Uterus (tissue), 4 donors: ENCODE measurements around the gene TMEM164. TPM values are rescaled to one million over a fixed set of nuclear protein-coding genes. Genes with fewer than 3 reads are reported as not detected.

Experiments used
- DNase-seq, 2 donors: peaks; one replicate each; pipeline ENCODE4 v3.0.0-alpha.2; 2019 to 2020
- H3K27ac ChIP-seq, 2 donors: fragments of 200-600 bp; sonication (generic); 1 replicate in 1 of 2; 2 replicates in 1 of 2; pipeline ENCODE4 v1.5.1; 2016 to 2018
- H3K27me3 ChIP-seq, 2 donors: fragments of 200-600 bp; sonication (generic); one replicate each; pipeline ENCODE4 v1.5.1; 2018 to 2019; ENCODE audit warnings: control low read depth in 1 of 2
- H3K36me3 ChIP-seq, 2 donors: fragments of 200-600 bp; sonication (generic); one replicate each; pipeline ENCODE4 v1.5.1; 2019; ENCODE audit warnings: control low read depth in 1 of 2
- H3K4me1 ChIP-seq, 2 donors: fragments of 200-600 bp; sonication (generic); one replicate each; pipeline ENCODE4 v1.5.1; 2018 to 2019; ENCODE audit warnings: control low read depth in 1 of 2
- H3K4me3 ChIP-seq, 2 donors: fragments of 200-600 bp; sonication (generic); 1 replicate in 1 of 2; 2 replicates in 1 of 2; pipeline ENCODE4 v1.5.1; 2018 to 2019; ENCODE audit warnings: mild to moderate bottlenecking in 1 of 2
- H3K9me3 ChIP-seq, 2 donors: fragments of 200-600 bp; sonication (generic); one replicate each; pipeline ENCODE4 v1.5.1; 2019; ENCODE audit warnings: control low read depth in 1 of 2
- POLR2A ChIP-seq, 2 donors: fragments of 450-650 bp; IDR thresholded peaks; one replicate each; pipeline ENCODE4 v1.6.1; 2016; ENCODE audit warnings: antibody characterized with exemption in 2 of 2, mild to moderate bottlenecking in 1 of 2, moderate library complexity in 1 of 2
- intact Hi-C: fragments of 100-400 bp; cut with DNase I; formaldehyde crosslinking; loops from one replicate; pipeline ENCODE4 v1.15.1; 2023; ENCODE audit warnings: low total_unique reads
- total RNA-seq, 4 donors: library from RNA; depleted of rRNA in 3 of 4; stranded (reverse); fragments of >200 nt in 3 of 4; gene quantifications; one replicate each; pipeline versions ENCODE4 v1.1.0 to v1.2.4, GENCODE V29; 2014 to 2023
- TF ChIP-seq, protein P1 (sequence below), 4 experiments: fragments of 200-600 bp in 2 of 4; fragments of 450-650 bp in 2 of 4; sonication (generic) in 2 of 4; IDR thresholded peaks; one replicate each; pipeline ENCODE4 v1.5.1; 2016 to 2019; ENCODE audit warnings: antibody characterized with exemption in 4 of 4, mild to moderate bottlenecking in 2 of 4, moderate library complexity in 1 of 4
- donor health status: DM: yes; HTN: yes; CAD: no.

Gene TMEM164
- total RNA-seq, 4 donors from 2014 or later: 3.1 to 18.9 (median 11.5) TPM

DNA sequence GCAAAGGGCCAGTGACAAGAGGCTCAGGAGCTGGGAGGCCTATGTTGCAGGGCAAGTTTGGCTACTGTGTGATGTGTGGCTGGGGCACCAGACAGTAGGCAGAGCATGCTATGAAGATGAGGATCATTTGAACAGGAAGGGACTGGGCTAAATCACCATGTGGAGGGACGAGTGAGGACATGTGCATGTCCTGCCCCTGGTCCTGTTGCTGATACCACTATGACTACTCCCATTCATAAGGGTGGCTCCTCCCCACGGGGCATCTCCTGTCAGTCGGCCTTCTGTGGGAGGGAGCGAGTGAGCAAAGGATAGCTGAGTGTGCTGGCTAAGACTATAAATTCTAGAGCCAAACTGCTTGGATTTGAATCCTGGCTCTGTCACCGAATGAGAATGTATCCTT lies 139.2 kb downstream of the TMEM164 start:
- no peak for TF ChIP-seq POLR2A (IDR thresholded peaks at IDR 0.05)
- TF ChIP-seq, protein P1, sequence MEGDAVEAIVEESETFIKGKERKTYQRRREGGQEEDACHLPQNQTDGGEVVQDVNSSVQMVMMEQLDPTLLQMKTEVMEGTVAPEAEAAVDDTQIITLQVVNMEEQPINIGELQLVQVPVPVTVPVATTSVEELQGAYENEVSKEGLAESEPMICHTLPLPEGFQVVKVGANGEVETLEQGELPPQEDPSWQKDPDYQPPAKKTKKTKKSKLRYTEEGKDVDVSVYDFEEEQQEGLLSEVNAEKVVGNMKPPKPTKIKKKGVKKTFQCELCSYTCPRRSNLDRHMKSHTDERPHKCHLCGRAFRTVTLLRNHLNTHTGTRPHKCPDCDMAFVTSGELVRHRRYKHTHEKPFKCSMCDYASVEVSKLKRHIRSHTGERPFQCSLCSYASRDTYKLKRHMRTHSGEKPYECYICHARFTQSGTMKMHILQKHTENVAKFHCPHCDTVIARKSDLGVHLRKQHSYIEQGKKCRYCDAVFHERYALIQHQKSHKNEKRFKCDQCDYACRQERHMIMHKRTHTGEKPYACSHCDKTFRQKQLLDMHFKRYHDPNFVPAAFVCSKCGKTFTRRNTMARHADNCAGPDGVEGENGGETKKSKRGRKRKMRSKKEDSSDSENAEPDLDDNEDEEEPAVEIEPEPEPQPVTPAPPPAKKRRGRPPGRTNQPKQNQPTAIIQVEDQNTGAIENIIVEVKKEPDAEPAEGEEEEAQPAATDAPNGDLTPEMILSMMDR (IDR thresholded peaks at IDR 0.05): no peak
- H3K27me3 ChIP-seq: no peaks in the 10 kb centered on the region
- intact Hi-C loops: no loop called here
- no peaks in the 10 kb centered on the region for H3K36me3 ChIP-seq
- no peaks in the 10 kb centered on the region for H3K9me3 ChIP-seq
- H3K4me3 ChIP-seq: no peak overlapping the region
- H3K4me1 ChIP-seq: no peaks in the 10 kb centered on the region
- H3K27ac ChIP-seq: no peak overlapping the region
- DNase-seq: no peak

DNA sequence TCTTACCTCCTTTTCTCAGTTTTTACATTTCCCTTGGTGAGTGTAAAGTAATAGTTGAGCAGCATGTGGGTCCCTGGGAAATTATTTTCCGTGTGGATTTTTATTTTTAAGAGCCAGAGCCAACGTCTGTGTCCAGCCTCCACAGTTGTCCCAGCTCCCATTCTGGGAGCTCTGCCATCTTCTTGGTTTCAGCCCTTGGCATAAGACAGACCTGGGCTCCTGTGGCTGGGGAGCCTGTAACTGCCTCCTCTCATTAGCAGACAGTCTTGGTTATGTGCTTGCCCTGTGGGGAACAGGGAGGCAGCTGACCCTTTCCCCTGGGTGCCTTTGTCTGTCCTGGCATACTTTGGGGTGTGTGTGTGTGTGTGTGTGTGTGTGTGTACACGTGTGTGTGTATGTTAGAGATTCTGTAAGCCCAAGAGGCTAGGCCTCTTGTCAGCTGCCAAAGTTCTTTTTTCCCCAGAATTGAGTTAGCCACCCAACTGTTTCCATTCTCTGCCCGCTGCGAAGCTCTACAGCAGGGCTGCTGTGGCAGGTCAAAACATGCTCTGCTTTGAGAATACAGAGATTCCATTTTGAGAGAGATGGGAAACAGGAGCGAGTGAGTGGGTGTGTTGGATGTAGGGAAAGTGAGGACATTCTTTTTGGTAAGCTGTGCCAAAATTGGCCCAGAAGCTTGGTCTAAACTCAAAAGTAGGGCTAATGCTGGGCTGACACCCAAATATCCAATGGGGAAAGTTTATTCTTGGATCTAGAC lies 140.7 kb downstream of the TMEM164 start:
- H3K4me3 ChIP-seq: no peak overlapping the region
- TF ChIP-seq, protein P1 (IDR thresholded peaks at IDR 0.05): no peak
- TF ChIP-seq POLR2A (IDR thresholded peaks at IDR 0.05): no peak
- H3K9me3 ChIP-seq: no peaks in the 10 kb centered on the region
- no peaks in the 10 kb centered on the region for H3K27me3 ChIP-seq
- no peak for DNase-seq
- no peaks in the 10 kb centered on the region for H3K4me1 ChIP-seq
- intact Hi-C loops: no loop called here
- H3K27ac ChIP-seq: no peak overlapping the region
- no peaks in the 10 kb centered on the region for H3K36me3 ChIP-seq

DNA sequence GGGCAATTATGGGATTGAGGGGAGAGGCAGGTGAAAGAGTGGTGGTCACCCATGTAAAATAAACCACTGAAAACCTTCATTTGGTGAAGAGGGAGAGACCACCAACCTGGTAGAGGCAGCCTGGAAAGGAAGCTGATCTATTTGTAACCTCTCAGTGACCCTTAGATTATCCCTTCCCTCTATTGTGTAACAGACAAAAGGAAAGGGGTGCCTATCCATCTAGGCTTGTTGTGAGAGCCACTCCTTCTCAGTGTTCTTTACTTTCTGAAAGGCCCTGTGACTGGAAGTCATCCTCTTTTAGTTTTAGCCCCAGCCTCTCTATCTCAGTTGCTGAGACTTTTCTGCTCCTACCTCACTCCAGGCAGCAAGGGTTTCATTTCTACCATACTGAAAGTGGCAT lies 142.4 kb downstream of the TMEM164 start:
- no peak for DNase-seq
- intact Hi-C loops: no loop called here
- no peaks in the 10 kb centered on the region for H3K36me3 ChIP-seq
- no peak for TF ChIP-seq POLR2A (IDR thresholded peaks at IDR 0.05)
- TF ChIP-seq, protein P1 (IDR thresholded peaks at IDR 0.05): no peak
- no peak overlapping the region for H3K4me3 ChIP-seq
- no peak overlapping the region for H3K27ac ChIP-seq
- H3K9me3 ChIP-seq: no peaks in the 10 kb centered on the region
- no peaks in the 10 kb centered on the region for H3K27me3 ChIP-seq
- no peaks in the 10 kb centered on the region for H3K4me1 ChIP-seq

DNA sequence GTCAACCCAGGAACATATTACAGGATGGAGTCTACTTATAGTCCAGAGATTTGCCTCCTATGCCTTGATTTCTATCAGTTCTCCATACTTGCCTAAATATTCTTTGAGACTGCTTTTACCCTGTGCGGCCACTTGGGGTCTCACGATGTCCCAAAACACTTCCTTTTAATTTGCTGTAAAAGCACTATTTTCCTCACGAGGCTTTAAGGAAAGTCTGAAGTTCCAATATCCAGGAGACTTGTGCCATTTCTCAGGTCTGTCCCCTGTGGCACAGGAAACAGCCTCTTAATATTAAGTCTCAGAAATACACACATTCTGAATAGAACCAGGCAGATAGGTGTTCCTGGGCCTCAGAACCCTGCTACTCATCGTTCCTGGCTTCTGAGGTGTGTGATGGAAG lies 142.9 kb downstream of the TMEM164 start:
- peak overlapping the region in 1 of 2 donors; percentile 18 for H3K27ac ChIP-seq
- intact Hi-C loops: no loop called here

DNA sequence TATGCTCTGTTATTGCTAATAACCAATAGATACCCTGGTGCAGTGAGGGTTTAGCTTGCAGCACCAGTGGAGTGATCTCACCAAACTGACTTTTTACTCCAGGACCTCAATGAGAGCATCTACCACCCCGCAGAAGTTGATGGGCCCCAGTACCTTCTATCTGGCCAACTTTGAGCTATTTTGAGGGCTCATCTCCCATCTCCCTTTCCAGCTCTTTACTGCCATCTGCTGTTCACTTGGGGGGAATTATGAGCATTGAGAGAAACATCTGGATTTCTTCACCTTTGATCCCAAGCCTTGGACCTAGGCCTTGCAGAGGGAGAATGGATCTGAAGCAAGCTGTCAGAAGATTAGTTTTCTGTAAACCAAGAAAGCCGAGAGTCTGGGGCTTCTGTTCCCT lies 143.6 kb downstream of the TMEM164 start:
- no peaks in the 10 kb centered on the region for H3K9me3 ChIP-seq
- no peak for TF ChIP-seq POLR2A (IDR thresholded peaks at IDR 0.05)
- TF ChIP-seq, protein P1 (IDR thresholded peaks at IDR 0.05): peak; percentile 46 to 58 (median 56)
- no peaks in the 10 kb centered on the region for H3K4me1 ChIP-seq
- intact Hi-C loops: no loop called here
- H3K4me3 ChIP-seq: no peak overlapping the region
- no peaks in the 10 kb centered on the region for H3K36me3 ChIP-seq
- H3K27ac ChIP-seq: peak overlapping the region in 1 of 2 donors; percentile 18
- H3K27me3 ChIP-seq: no peaks in the 10 kb centered on the region
- peak; percentile 18 to 51 for DNase-seq

More for the DNA sequence above, 142.9 kb downstream of the TMEM164 start:
- H3K27me3 ChIP-seq: no peaks in the 10 kb centered on the region
- H3K4me3 ChIP-seq: no peak overlapping the region
- H3K4me1 ChIP-seq: no peaks in the 10 kb centered on the region
- DNase-seq: peak; percentile 20 to 22
- TF ChIP-seq, protein P1 (IDR thresholded peaks at IDR 0.05): peak; percentile 46 to 67 (median 52)
- no peak for TF ChIP-seq POLR2A (IDR thresholded peaks at IDR 0.05)
- H3K9me3 ChIP-seq: no peaks in the 10 kb centered on the region
- H3K36me3 ChIP-seq: no peaks in the 10 kb centered on the region
